Osteoblast (primary cell): ENCODE measurements around the gene NSD2. TPM values are rescaled to one million over a fixed set of nuclear protein-coding genes. Genes with fewer than 3 reads are reported as not detected.

Source experiments
- DNase-seq: peaks from one replicate; pipeline ENCODE4 v3.0.0; 2011; ENCODE audit warnings: low spot score, mixed read lengths; ENCODE audit not compliant: insufficient read length; ENCODE audit errors: missing footprints
- H2AFZ ChIP-seq: 2 replicates; pipeline ENCODE4 v1.6.0; 2011; ENCODE audit warnings: mild to moderate bottlenecking, low read length
- H3K27ac ChIP-seq: 2 replicates; pipeline ENCODE4 v1.5.1; 2011; ENCODE audit warnings: mild to moderate bottlenecking, low read depth, low read length, moderate library complexity
- H3K27me3 ChIP-seq: 2 replicates; pipeline ENCODE4 v1.6.0; 2012; ENCODE audit warnings: mild to moderate bottlenecking, control low read depth, inconsistent platforms, low read length, moderate library complexity; ENCODE audit not compliant: insufficient read depth
- H3K36me3 ChIP-seq: 2 replicates; pipeline ENCODE4 v1.5.1; 2011; ENCODE audit warnings: mild to moderate bottlenecking, low read length, control low read depth, moderate library complexity; ENCODE audit not compliant: insufficient read depth
- H3K4me1 ChIP-seq: 2 replicates; pipeline ENCODE4 v1.5.1; 2011; ENCODE audit warnings: mild to moderate bottlenecking, low read length, control low read depth, moderate library complexity; ENCODE audit not compliant: insufficient read depth
- H3K4me2 ChIP-seq: 2 replicates; pipeline ENCODE4 v1.6.0; 2011; ENCODE audit warnings: mild to moderate bottlenecking, low read length; ENCODE audit not compliant: insufficient read depth
- H3K4me3 ChIP-seq: fragments of 200-600 bp; sonication (generic); 3 replicates; pipeline ENCODE4 v1.5.1; 2012; ENCODE audit warnings: mild to moderate bottlenecking, low read length, inconsistent platforms; ENCODE audit not compliant: insufficient read depth
- H3K79me2 ChIP-seq: 2 replicates; pipeline ENCODE4 v1.6.0; 2012; ENCODE audit warnings: mild to moderate bottlenecking, low read length, control low read depth, inconsistent platforms; ENCODE audit not compliant: insufficient read depth
- H3K9me3 ChIP-seq: 2 replicates; pipeline ENCODE4 v1.5.1; 2011; ENCODE audit warnings: low read depth, low read length, control low read depth
- H4K20me1 ChIP-seq: 2 replicates; pipeline ENCODE4 v1.6.0; 2012; ENCODE audit warnings: mild to moderate bottlenecking, low read length, control low read depth; ENCODE audit not compliant: insufficient read depth
- total RNA-seq: library from RNA; depleted of rRNA; stranded (reverse); fragments of >200 nt; gene quantifications from 2 replicates; pipeline ENCODE4 v1.2.3, GENCODE V29; 2012
- TF ChIP-seq, protein P1 (sequence below): IDR thresholded peaks from 2 replicates; pipeline ENCODE4 v1.5.1; 2011; ENCODE audit warnings: mild to moderate bottlenecking, low read depth, low read length, moderate library complexity; ENCODE audit errors: extremely low read depth

The NSD2 gene
- total RNA-seq, 1 donor, result 58.6 TPM

DNA sequence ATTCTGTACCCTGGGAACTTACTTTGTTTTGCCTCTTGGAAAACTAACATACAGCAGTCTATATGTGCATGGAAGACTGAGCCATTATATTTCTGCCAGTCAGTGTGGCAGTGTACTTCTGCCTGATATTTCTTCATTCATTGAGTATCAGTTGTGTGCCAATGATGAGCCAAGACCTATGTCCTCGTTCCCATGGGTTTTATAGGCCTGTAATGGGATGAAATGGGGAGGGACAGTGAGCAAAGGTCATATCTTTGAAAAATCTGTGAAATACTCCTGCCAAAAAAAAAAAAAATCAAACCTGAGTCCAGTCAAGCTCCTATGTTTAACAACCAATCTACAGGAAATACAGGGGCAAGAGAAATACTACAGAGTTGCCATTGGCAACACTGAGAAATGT is 9.1 kb downstream of the NSD2 start:
- Histone ChIP-seq H2AFZ (no peak overlapping the region), H3K4me2 (no peak overlapping the region), H3K27ac (peak overlapping the region; percentile 34), H3K36me3 (no peaks in the 10 kb centered on the region), H4K20me1 (peaks cover 6% of the 10 kb centered on the region), H3K79me2 (peaks cover 97% of the 10 kb centered on the region), H3K4me3 (no peak overlapping the region), H3K4me1 (peaks cover 9% of the 10 kb centered on the region), H3K9me3 (no peaks in the 10 kb centered on the region), H3K27me3 (no peaks in the 10 kb centered on the region)
- no peak for DNase-seq
- TF ChIP-seq, protein P1, sequence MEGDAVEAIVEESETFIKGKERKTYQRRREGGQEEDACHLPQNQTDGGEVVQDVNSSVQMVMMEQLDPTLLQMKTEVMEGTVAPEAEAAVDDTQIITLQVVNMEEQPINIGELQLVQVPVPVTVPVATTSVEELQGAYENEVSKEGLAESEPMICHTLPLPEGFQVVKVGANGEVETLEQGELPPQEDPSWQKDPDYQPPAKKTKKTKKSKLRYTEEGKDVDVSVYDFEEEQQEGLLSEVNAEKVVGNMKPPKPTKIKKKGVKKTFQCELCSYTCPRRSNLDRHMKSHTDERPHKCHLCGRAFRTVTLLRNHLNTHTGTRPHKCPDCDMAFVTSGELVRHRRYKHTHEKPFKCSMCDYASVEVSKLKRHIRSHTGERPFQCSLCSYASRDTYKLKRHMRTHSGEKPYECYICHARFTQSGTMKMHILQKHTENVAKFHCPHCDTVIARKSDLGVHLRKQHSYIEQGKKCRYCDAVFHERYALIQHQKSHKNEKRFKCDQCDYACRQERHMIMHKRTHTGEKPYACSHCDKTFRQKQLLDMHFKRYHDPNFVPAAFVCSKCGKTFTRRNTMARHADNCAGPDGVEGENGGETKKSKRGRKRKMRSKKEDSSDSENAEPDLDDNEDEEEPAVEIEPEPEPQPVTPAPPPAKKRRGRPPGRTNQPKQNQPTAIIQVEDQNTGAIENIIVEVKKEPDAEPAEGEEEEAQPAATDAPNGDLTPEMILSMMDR, result no peak

DNA sequence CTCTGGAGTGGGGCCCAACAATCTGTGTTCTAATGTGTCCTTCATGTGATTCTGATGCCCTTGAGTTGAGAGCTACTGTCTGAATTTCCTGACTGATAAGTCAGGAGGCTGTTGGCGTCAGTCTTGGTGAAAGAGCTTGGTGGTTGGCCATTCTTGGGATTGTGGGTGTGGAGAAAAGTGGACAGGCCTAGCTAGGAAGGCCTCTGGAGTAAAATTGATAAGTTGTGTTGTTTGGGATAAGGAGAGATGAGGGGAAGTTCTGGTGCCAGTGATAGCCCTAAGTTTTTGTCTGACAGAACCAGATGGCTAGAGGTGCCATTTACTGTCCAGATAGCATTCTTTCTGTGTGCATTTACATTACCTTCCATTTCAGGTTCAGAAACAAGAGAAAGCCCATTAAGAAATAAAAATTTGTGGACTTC is 11.7 kb downstream of the NSD2 start:
- H2AFZ ChIP-seq, result no peak overlapping the region
- no peak overlapping the region for H3K4me3 ChIP-seq
- no peak overlapping the region for H3K4me2 ChIP-seq
- no peaks in the 10 kb centered on the region for H3K27me3 ChIP-seq
- H3K27ac ChIP-seq, result no peak overlapping the region
- H3K9me3 ChIP-seq, result no peaks in the 10 kb centered on the region
- peaks cover 5% of the 10 kb centered on the region for H3K4me1 ChIP-seq
- peaks cover 97% of the 10 kb centered on the region for H3K79me2 ChIP-seq
- H4K20me1 ChIP-seq, result peaks cover 10% of the 10 kb centered on the region
- H3K36me3 ChIP-seq, result no peaks in the 10 kb centered on the region
- TF ChIP-seq, protein P1, result no peak
- peak; percentile 69 for DNase-seq

DNA sequence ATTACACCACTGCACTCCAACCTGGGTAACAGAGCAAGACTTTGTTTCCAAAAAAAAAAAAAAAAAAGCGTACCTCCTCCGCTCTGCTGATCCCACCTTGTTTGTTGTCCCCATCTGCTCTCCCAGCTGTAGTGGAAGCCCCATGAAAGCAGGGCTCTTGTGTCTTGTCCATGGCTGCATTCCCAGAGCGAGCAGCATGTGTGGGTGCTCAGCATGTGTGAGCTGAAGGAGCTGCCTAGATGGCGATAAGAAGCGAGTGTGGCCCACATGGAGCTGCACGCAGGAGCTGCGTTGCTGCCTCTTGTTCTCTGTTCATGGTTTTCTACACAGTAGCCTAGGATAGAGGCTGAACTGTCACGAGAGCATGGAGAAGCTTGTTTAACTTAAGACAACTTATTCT is 12.4 kb downstream of the NSD2 start:
- TF ChIP-seq, protein P1, result no peak
- H4K20me1 ChIP-seq, result peaks cover 10% of the 10 kb centered on the region
- no peaks in the 10 kb centered on the region for H3K9me3 ChIP-seq
- H3K27me3 ChIP-seq, result no peaks in the 10 kb centered on the region
- H3K4me1 ChIP-seq, result peaks cover 1% of the 10 kb centered on the region
- H3K79me2 ChIP-seq, result peaks cover 98% of the 10 kb centered on the region
- no peak for DNase-seq
- no peak overlapping the region for H2AFZ ChIP-seq
- H3K36me3 ChIP-seq, result no peaks in the 10 kb centered on the region
- H3K4me2 ChIP-seq, result no peak overlapping the region
- H3K27ac ChIP-seq, result no peak overlapping the region
- H3K4me3 ChIP-seq, result no peak overlapping the region

DNA sequence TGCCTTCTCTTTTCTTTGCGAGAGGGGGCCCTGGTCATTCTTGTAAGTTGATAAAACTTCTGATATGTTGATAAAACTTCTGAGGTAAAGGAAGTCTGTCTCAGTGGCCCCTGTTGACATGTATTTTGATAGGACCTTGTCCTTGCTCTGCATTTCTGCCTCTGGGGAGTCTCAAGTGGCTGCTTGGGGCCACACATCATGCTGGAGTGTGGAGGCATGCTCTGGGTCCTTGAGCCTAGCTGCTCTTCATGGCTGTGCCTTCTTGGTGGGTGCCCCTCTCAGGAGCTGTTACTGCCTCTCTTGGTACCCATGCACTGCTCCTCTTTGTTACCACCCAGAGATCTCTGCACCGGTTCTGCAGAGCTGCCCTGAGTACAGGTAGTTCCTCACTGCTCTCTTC is 14.2 kb downstream of the NSD2 start:
- Histone ChIP-seq H2AFZ (no peak overlapping the region), H3K4me2 (no peak overlapping the region), H3K36me3 (no peaks in the 10 kb centered on the region), H3K27ac (no peak overlapping the region), H3K9me3 (no peaks in the 10 kb centered on the region), H4K20me1 (peaks cover 10% of the 10 kb centered on the region), H3K79me2 (peaks cover 99% of the 10 kb centered on the region), H3K4me1 (no peaks in the 10 kb centered on the region), H3K4me3 (no peak overlapping the region), H3K27me3 (no peaks in the 10 kb centered on the region)
- DNase-seq, result no peak
- TF ChIP-seq, protein P1, result no peak
